GM19397 (cell line): ENCODE measurements around the gene C17orf78.
"Not testable (repeated sequence)": the region's sequence is repeated elsewhere in the genome, so short reads cannot be mapped to it uniquely, and the experiment has no call there.

Experiments used
- ATAC-seq: cut with Tn5 transposase; IDR thresholded peaks from one replicate; pipeline ENCODE4 v1.9.1; 2021; ENCODE audit warnings: mild to moderate bottlenecking, moderate library complexity; ENCODE audit not compliant: unreplicated experiment

C17orf78 gene

DNA sequence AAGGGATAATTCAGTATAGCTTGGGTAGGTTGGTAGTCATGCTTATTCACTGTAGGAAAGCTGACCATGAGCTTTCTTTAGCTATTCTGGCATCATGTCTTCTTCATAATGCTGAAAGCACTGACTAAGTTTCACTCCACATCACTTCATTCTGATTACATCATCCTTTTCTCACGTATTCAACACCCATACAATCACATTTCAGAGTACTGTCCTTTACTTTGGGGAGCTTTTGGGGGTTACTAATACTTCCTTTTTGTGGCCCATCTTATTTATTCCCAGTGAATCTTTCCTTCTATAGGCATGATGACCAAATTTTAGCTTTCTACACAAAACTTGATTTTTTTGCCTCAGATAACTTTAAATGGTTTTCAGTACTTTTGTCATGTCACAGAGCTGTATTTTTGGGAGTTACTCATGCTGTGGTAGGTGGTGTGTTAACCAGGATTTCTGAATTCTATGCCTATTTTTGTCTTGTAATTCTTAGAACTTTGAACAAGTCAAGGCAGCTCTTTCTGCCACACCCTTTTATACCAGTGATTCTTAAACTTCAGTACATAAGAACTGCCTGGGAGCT lies 54.4 kb downstream of the C17orf78 start:
- ATAC-seq = no peak

DNA sequence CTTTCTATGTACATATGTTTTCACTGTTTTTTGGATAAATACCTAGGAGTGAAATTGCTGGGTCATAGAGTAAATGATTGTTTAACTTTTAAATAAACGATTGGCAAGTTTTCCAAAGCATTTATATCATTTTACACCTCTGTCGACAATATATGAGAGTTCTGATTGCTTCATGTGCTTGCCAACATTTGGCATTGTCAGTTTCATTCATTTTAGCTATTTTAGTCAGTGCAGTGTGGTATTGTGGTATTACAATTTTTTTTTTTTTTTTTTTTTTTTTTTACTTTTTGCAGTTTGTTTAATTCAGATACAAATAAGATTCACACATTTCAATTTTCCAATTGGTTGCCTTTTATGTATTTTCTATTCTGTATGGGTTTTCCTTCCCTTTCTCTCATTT lies 56.9 kb downstream of the C17orf78 start:
- ATAC-seq = no peak

- no peak for ATAC-seq
Observed at GRCh38 chr17:37438141-37438540, 62.4 kb downstream of the C17orf78 start.

DNA sequence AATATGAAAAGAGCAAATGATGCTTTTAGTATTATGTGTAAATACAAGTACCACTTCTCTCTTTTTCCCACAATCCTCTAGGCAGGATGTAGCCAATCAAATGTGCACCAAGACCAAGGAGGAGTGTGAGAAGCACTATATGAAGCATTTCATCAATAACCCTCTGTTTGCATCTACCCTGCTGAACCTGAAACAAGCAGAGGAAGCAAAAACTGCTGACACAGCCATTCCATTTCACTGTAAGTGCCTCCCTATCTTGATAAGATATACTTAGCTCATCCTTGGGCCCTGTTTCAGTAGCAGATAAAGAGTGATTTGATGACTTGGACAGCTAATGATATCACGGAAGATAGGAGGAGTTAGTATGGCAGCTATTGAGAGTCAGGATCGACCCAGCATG lies 64.6 kb downstream of the C17orf78 start:
- no peak for ATAC-seq

- not testable (repeated sequence) for ATAC-seq
Observed at GRCh38 chr17:37441369-37442014, 65.7 kb downstream of the C17orf78 start.
